Activated CD4-positive, alpha-beta T cell treated with anti-CD3 and anti-CD28 coated beads, Interleukin-2, amount 50 U/mL, for 48 hours (primary cell): ENCODE results near the gene PIGR.

ENCODE experiments used
- DNase-seq, 2 experiments: peaks; one replicate each; pipeline ENCODE4 v3.0.0-alpha.2; 2020

Gene PIGR, protein sequence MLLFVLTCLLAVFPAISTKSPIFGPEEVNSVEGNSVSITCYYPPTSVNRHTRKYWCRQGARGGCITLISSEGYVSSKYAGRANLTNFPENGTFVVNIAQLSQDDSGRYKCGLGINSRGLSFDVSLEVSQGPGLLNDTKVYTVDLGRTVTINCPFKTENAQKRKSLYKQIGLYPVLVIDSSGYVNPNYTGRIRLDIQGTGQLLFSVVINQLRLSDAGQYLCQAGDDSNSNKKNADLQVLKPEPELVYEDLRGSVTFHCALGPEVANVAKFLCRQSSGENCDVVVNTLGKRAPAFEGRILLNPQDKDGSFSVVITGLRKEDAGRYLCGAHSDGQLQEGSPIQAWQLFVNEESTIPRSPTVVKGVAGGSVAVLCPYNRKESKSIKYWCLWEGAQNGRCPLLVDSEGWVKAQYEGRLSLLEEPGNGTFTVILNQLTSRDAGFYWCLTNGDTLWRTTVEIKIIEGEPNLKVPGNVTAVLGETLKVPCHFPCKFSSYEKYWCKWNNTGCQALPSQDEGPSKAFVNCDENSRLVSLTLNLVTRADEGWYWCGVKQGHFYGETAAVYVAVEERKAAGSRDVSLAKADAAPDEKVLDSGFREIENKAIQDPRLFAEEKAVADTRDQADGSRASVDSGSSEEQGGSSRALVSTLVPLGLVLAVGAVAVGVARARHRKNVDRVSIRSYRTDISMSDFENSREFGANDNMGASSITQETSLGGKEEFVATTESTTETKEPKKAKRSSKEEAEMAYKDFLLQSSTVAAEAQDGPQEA

DNA sequence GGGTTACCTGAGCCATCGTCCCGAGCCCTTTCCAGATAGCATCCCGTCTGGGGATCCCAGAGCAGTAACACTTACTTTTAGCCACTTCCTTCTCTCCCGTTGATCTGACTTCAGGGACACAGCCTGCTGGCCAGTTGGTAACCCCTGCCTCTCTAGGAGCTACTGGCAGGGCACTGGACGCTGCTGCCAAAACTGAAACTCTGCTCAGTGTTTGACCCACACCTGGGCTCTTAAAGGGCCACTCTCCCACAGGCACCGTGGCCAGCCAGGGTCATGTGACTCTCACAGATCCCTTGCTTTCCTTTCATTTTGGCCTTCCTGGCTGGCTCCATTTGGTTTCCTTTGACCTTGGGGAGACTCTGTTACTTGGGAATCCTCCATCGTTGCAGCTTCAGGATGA lies at the start of gene PIGR:
PIGR (minus strand) TSS at position 206 of the 400 bp plus-strand sequence. CDS start 5,935 bp downstream, outside the sequence.
- DNase-seq: no peak

DNA sequence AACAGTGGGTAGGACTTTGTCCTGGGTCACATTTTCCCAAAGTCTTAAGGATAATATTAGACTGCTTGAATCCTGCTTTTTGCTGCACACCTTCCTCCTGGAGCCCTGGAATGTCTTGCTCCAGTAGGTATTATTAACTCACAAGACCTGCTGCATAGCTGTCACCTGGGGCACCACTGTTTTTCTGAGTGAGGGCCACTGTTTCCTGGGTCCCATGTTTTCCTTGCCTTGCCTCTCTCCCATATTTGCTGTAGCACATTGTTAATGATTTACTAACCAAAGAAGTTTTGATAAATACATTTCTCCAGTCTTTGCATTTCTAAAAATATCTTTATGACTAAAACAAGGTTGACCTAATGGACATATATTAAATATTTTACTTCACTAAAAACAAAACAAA lies 46.5 kb upstream of the PIGR start:
- DNase-seq: no peak

DNA sequence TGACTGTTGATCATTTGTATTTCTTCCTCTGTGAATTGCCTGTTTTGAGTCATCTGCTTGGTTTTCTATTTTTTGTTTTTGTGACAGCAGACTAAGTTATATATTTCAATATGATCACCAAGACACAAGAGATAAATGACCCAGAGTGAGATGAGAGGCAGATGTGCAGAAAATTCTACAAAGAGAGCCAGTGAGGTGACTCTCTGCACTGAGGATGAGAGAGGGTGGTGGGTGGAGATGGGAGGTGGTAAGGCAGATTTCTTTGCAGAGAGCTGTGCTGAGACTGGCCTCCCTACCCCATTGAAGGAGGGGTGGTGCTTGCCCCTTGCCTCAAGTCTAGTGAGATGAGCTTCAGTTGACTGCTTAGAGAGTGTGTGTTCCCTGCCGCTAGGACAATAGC lies 41.6 kb upstream of the PIGR start:
- DNase-seq: no peak

DNA sequence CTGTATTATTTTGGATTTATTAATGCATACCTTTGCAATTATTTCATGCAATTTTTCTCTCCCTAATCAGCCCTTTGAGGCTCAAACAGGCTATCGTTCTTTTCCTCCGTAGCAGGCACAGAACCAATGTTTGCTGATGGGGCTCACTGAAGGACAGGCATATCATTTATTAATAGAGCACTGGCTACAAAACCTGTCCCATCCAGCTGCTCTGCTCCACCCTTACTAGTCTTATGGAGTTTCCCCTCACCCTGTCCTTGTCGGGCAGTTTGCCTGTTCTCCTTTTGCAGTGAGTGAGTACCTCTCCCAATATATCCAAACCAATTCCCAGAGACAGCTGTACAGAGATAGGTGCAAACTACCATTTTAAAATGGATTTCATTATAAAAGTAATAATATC lies 40.6 kb upstream of the PIGR start:
- no peak for DNase-seq

DNA sequence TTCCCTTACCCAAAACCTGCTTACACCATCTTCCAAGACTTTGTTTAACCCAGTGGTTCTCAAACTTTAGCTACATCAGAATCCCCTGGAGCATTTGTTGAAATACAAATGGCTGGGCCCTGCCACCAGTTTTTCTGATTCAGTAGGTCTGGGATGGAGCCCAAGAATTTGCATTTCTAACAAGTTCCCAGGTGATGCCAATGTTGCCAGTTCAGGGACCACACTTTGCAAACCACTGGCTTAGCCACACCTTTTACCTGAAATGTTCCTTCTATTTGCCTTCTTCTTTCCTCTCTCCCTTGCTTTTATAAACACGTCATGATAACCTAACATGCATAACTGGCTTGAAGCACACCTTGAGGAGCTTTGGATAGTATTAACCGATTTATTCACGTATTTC lies 40.1 kb upstream of the PIGR start:
- no peak for DNase-seq

DNA sequence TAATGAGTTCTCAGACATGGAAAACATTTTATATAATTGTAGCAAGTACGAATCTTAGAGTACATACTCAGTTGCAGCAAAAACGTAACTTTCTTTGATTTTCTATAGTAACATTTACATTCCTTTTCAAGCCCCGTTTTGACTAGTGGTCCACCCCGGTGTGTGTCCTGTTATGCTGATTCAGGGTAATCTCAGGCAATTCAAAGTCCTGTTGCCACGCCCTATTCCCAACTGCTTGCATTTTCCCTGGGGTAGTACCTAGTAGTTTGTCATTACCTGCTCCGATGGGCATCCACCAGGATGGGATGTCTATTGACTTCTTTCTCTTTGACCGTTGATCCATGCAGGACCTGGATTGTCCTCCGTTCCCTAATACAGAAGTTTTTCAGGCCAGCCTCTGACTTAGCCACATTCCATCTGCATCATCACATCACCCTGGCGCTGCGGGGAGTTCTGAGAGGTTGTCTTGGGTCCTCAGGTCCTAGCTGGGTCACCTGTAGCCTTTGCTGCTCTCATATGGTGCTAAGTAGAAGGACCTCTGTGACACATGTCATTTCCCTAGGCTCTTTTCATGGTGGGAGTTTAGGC lies 39.0 kb upstream of the PIGR start:
- DNase-seq: no peak

DNA sequence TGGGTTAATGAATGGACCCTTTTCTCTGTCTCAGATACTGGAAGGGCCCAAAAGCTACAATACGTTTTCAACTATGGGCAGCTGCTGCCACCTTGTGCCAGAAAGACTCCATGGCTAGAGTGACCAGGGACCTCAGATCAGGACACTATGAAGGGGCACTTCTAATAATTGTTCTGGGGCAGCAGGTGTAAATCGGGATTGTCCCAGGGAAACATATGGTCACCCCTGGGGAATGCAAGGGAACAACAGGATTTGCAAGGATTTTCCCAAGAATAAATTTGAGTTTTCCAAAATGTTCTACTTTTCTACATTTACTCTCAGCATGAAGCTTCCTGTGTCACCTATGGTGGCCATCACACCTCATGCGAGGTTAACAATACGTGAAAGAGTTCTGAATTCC lies 36.0 kb upstream of the PIGR start:
- peak; percentile 63 to 72 for DNase-seq

DNA sequence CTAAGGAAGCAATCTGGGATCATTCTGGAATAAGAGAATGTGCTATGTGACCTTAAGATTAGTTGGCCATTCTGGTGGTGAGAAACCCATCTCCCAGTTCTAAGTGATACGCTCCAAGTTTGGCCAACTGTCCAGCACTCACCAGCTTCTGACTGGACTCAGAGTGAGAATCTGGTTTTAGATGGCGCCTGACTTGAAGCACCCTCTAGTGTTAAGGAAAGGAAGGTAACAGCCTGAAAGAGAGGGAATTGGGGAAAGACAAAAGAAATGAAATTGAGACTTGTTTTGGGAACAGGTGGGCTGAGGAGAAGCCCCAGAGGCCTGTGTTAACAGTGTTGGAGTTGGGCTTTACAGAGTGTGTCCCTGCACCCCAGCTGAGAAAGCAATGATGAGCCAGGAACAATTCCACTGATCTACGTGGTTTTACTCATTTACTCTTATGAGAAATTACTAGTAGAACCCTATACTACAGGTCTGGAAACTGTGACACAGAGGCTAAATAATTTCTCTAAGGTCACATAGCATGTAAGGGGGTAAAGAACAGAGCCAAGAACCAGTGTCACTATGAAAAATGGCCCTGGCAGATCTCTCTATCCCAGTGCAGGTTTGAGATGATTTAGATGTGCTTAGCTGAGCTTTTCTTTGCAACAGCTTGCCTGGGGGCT lies 33.2 kb upstream of the PIGR start:
- no peak for DNase-seq

DNA sequence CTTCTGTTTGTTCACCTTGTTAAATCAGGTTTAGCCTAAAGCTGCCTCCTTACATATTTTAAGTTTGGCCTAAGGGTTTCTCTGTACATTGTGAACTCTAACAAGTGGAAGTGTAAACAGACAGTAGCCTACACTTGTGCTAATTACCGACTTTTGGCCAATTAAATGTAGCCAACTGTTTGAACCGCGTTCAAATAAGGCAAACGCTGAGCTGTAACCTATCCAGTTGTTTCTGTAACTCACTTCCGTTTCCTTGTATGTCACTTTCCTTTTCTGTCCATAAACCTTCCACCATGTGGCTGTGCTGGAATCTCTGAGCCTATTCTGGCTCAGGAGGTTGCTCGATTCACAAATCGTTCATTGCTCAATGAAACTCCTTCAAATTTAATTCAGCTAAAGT lies 32.0 kb upstream of the PIGR start:
- no peak for DNase-seq

DNA sequence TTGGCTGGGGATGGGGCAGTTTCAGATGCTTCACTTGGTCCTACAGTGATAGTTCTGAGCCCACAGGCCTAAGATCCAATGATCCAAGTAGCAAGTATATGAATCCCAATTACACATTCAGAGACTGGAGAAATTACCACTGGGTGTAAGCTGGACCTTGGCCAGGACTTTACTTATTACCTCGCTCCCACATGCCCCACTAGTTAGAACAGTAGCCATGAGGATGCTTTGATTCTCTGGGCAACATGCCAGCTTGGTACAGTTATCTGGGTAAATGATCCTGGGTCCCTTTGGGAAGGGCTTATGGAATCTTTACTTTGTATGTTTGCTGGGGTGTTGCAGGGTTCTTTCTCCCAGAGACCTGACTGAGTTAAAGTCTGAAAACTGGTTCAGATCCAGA lies 29.0 kb upstream of the PIGR start:
- DNase-seq: no peak

DNA sequence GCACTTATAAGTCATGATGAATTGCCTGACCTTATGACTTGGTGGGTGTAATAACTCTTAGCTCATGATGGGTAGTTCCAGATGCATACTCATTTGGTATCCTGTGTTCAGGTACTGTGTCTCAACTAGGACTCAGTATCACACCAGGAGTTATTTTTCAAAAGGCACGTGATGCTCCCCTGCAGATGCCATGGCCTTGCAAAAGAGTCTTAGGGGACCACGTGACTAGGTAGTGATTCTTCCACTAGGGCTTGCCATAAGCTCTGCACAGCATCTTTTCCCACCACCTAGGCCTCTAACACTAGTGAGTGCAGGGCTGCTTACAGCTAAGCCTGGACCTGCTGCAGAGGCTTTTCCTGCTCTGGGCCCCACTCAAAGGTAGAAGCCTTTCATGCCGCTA lies 27.9 kb upstream of the PIGR start:
- no peak for DNase-seq

DNA sequence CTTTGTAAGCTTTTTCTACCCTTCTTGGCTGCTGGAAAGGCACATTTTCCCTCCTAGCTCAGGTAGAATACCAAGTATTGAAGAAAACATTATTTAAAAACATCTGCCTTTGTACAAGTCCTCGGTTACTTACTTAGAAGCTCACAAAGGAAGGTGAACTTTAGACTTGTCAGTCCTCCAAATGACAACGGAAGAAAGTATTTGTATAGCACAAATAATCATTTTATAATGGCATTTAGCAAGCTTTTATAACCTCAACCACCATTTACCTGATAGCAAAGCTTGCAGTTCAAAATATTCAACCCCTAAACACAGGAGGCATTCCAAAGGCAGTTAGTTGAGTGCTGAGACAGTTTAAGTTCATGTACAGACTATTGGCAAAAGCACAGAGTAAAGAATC lies 26.5 kb upstream of the PIGR start:
- no peak for DNase-seq

DNA sequence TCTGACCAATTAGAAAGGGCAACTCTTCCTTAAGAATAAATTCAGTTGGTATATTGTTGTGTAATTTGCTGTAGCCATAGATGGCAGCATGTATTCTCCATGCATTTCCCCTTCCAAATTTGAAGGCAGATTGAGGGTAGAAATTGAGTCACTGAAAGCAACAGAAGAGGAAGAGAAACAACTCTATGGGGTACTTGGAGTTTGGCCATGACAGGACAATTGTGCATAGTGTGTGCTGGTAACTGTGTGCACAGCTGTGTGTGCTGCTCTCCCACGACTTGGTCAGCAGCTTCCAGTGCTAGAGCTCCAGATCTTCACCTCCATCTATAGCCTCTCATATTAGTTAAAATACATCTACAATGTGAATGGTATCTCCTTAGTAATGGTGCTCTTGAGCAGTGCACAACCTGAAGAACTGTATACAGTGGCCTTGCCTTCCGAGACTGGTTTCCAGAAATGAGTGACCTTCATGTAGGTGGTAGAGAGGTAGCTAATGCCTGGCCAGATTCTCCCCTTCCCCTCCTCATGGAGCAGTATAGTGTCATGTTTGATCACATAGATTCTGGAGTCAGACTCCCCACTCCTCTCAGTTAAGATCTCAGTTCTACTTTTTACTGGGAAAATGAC lies 24.9 kb upstream of the PIGR start:
- no peak for DNase-seq

DNA sequence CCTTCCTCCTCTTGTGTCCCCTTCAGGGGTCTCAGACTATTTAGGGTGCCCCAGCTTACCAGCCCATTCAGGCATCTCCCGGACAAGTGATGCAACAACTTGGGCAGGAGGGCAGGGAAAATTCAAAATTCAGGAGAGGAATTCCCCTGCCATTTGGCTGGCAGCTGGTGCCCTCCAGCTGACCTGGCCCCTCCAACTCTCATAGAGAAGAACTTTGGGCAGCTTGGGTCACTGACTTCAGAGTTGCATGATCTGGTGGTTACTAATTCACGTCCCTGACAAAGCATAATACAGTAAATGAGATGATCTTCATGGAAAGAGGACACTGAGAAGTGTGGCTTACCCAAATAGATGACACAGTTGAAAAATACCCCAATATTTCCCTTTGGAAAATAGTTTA lies 24.2 kb upstream of the PIGR start, which contains the start of gene FCAMR:
FCAMR (minus strand) TSS at position 15 of the 400 bp plus-strand sequence. CDS start 335 bp downstream, outside the sequence.
- DNase-seq: no peak

DNA sequence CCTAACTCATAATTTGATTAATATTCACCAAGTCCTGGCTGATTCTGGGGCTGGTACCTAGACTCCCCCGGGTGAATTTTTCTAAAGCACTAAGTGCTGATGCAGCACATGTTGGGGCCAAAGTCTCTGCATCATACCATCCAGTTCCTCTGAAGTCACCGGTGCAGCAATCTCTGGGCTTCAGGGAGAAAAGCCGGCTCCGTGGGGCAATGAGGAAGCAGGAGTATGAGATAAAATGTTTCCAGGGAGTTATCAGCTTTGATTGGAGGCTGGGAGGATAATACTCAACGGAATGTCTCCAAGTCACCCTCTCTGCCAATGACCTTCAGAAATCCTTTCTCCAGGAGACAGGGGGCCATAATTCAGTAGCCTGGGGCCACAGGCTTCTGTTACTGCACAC lies 22.8 kb upstream of the PIGR start:
- no peak for DNase-seq

DNA sequence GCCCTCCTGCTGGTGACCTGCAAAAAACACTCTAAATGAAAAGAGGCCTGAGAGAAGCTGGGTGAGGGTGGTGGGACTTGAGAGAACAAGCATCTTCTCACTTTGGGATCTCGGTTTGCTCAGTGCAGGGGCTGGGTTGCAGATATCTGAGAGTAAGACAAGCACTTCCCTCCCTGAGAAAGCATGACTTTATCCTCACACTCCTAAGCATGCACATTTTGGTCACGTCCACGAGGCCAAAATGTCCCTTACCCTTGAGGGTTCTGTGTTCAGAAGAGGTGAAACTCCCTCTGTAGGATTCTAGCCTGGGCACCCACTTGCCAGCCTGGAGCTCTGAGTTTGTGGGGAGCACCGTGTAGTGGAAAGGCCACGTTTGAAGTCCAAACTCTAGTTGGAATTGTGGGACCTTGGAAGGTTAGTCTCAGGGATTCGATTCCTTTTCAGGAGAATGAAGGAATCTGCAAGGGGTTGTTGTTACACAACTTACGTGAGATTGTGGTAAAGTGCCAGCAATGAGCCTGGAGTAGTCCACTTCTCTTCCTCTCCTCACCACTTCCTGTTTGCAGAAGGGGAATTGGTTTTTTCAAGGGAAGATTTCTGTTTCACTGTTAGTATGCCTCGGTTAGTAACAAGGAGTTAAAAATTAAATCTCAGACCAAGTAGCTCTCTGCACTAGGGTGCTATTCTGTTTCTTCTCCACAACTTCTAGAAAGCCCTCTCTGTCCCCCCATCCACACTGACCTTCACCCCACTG lies 21.0 kb upstream of the PIGR start:
- no peak for DNase-seq

DNA sequence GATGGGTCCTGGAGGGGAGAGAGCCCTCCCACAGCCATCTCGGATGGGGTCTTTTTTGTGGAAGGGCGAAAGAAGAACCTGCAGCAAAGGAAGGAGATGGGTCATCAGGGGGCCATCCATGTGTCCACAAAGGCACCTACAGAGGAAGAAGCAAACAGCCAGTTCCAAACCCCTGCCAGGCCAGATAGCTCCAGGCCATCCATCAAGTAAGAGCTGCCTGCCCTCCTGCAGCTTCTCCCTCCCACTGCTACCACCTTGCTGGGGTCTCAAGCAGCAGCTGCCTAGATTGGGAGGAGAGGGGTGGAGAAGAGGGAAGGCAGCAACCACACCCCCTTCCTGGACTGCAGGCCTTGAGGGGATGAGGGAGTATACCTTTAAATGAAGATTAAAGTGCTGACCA lies 19.5 kb upstream of the PIGR start:
- DNase-seq: no peak

DNA sequence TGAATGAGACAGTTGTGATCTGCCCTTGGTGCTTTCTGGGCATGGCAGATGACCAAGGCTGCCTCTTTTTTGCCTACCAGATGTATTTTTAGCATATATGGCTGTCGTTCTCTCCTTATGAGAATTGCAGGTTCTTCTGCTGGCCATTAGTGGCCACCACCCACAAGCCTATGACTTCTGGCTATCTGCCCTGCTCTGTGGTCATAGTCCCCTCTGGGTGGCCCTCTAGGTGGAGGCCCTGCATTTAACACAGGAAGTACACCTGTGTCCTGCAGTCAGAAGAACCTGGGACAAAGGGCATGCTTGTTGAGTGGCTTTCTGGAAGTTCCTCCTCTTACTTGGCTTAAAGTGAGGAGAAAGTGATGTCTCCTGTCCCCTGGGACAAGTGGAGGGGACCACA lies 17.5 kb upstream of the PIGR start:
- no peak for DNase-seq

DNA sequence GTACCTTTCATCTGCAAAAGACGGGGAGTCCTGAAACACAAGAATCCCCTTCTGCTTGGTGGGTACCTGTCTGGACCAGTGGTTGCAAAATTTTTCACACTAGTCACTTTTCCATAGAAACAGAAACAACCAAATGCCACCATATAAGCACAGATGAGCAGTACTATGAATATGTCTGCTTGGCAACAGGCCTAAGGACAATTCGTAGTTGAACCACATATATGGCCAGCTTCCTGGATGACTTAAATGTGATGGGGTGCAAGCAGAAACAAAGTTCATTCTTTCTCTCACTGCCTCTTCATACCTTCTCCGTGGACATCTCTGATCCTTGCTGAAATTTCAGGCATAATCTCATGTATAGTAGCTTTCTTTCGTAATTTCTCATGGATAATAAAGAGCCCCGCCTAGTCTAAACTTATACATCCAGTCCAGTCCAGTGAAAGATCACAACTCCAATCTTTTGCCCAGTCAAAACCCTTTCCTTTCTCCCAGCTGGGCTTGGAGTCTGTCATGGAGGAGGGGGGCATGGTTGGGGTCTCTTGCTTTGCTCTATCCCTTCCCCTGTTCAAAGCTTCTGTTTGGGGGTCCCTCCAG lies 16.9 kb upstream of the PIGR start:
- no peak for DNase-seq

DNA sequence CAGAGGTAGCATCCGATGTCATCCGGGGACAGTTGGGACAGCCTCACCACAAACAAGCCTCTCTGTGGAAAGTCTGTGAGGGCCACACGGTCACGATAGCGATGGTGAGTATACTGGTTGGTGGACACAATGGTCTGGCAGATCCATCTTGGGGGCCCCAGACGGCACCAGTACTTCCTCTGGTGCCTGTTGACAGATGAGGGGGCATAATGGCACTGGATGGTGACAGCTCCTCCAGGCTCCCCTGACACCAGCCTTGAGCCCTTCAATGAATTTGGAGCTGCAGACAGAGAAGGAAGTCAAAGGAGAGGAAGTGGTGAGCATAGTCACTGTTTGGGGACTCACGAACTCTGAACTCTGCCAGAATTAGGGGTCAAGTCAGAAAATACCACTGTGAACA lies 16.0 kb upstream of the PIGR start:
- DNase-seq: no peak

DNA sequence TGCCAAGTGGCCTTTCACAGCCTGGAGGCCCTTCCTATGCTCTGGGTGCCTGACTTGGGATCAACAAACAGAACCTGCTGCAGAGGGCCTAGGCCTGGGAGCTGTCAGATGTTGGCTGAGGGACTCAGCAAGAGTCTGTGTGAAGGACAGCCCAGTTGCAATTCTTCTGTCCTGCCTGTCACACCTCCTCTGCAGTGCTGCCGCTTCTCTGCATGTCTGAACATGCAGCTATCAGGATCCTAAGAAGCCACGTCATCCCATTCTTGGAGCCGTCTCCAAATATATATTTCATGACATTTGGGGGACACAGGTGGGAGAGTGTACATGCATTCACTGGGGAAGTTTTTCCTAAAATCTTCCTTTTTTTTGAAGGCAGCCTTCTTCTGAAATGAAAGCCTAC lies 15.4 kb upstream of the PIGR start:
- no peak for DNase-seq
